CD4-positive, CD25-positive, alpha-beta regulatory T cell (primary cell): Measurements from ENCODE around the gene JAKMIP3. TPM values are rescaled to one million over a fixed set of nuclear protein-coding genes. Genes with fewer than 3 reads are reported as not detected.

ENCODE experiments used
- ATAC-seq, 2 donors: fragments of 150-1000 bp; cut with Tn5 transposase; one replicate each; pipeline ENCODE4 v1.10.0; 2021; ENCODE audit warnings: low read depth in 2 of 2, moderate number of reproducible peaks in 2 of 2, moderate library complexity in 1 of 2
- DNase-seq, 3 donors: peaks; one replicate each; pipeline versions ENCODE4 v3.0.0 to v3.0.0-alpha.2; 2012 to 2022; ENCODE audit warnings: mixed read lengths in 1 of 3
- H3K27ac ChIP-seq: one replicate; pipeline ENCODE4 v1.7.0; 2013; ENCODE audit warnings: mild to moderate bottlenecking, low read length; ENCODE audit not compliant: insufficient read depth, poor library complexity, severe bottlenecking
- H3K27me3 ChIP-seq: one replicate; pipeline ENCODE4 v1.7.0; 2013; ENCODE audit warnings: low read length; ENCODE audit not compliant: control insufficient read depth, insufficient read depth
- H3K36me3 ChIP-seq: one replicate; pipeline ENCODE4 v1.7.0; 2013; ENCODE audit warnings: mild to moderate bottlenecking, low read length, moderate library complexity; ENCODE audit not compliant: control insufficient read depth, insufficient read depth
- H3K4me1 ChIP-seq: 2 replicates; pipeline ENCODE4 v1.7.0; 2013; ENCODE audit warnings: mild to moderate bottlenecking, low read length; ENCODE audit not compliant: insufficient read depth, control insufficient read depth, poor library complexity, severe bottlenecking
- H3K4me3 ChIP-seq: one replicate; pipeline ENCODE4 v1.7.0; 2013; ENCODE audit warnings: low read depth, mild to moderate bottlenecking, low read length, moderate library complexity
- H3K9me3 ChIP-seq, 2 experiments: 1 replicate in 1 of 2; 2 replicates in 1 of 2; pipeline ENCODE4 v1.7.0; 2013; ENCODE audit warnings: low read length in 2 of 2, mild to moderate bottlenecking in 1 of 2, moderate library complexity in 1 of 2; ENCODE audit not compliant: control insufficient read depth in 2 of 2
- H3K27ac Mint-ChIP-seq, 3 donors: one replicate each; pipeline ENCODE4 v1.8.0; 2020 to 2022; ENCODE audit warnings: mild to moderate bottlenecking in 3 of 3, mixed read lengths in 3 of 3, moderate library complexity in 2 of 3
- H3K27me3 Mint-ChIP-seq: one replicate; pipeline ENCODE4 v1.8.0; 2022; ENCODE audit warnings: mild to moderate bottlenecking, mixed read lengths
- H3K36me3 Mint-ChIP-seq: one replicate; pipeline ENCODE4 v1.8.0; 2020; ENCODE audit warnings: mixed read lengths
- H3K4me1 Mint-ChIP-seq, 4 donors: one replicate each; pipeline ENCODE4 v1.8.0; 2020 to 2022; ENCODE audit warnings: mixed read lengths in 4 of 4, mild to moderate bottlenecking in 1 of 4
- H3K4me3 Mint-ChIP-seq, 4 donors: one replicate each; pipeline ENCODE4 v1.8.0; 2020 to 2022; ENCODE audit warnings: mild to moderate bottlenecking in 4 of 4, mixed read lengths in 4 of 4, moderate library complexity in 3 of 4
- H3K9me3 Mint-ChIP-seq, 7 donors: one replicate each; pipeline ENCODE4 v1.8.0; 2020 to 2022; ENCODE audit warnings: mixed read lengths in 7 of 7, mild to moderate bottlenecking in 3 of 7, moderate library complexity in 2 of 7
- polyA plus RNA-seq, 4 donors: library from polyadenylated mRNA; unstranded; fragments of 300-500 nt; fragmentation: Illumina TruSeq; gene quantifications; one replicate each; pipeline ENCODE4 v1.2.3, GENCODE V29; 2021
- total RNA-seq: library from RNA; stranded (reverse); gene quantifications from one replicate; pipeline ENCODE4 v1.2.3, GENCODE V29; 2022

The JAKMIP3 gene
- total and polyA plus RNA-seq, 5 donors from 2014 or later, result 0.42 TPM; not detected in 4

- no peak overlapping the region for H3K27ac ChIP-seq
- no peaks in the 10 kb centered on the region for H3K4me1 ChIP-seq
- Mint-ChIP-seq H3K27me3 (peaks cover 8% of the 10 kb centered on the region), H3K4me1 (no peaks in the 10 kb centered on the region), H3K4me3 (no peak overlapping the region), H3K36me3 (no peaks in the 10 kb centered on the region), H3K27ac (no peak overlapping the region), H3K9me3 (peaks cover 0 to 3% (median 0%) of the 10 kb centered on the region in 7 donors)
- no peaks in the 10 kb centered on the region for H3K27me3 ChIP-seq
- H3K9me3 ChIP-seq, result no peaks in the 10 kb centered on the region
- ATAC-seq, result no peak
- no peaks in the 10 kb centered on the region for H3K36me3 ChIP-seq
- no peak for DNase-seq
- H3K4me3 ChIP-seq, result no peak overlapping the region
Measured at GRCh38 chr10:132097609-132098377, 32.0 kb downstream of the JAKMIP3 start.

- H3K4me3 Mint-ChIP-seq, result no peak overlapping the region
- H3K27me3 ChIP-seq, result no peaks in the 10 kb centered on the region
- ATAC-seq (no peak), DNase-seq (no peak)
- no peak overlapping the region for H3K27ac Mint-ChIP-seq
- no peak overlapping the region for H3K27ac ChIP-seq
- H3K27me3 Mint-ChIP-seq, result peaks cover 8% of the 10 kb centered on the region
- no peaks in the 10 kb centered on the region for H3K4me1 Mint-ChIP-seq
- no peak overlapping the region for H3K4me3 ChIP-seq
- H3K36me3 ChIP-seq, result no peaks in the 10 kb centered on the region
- H3K9me3 ChIP-seq, result no peaks in the 10 kb centered on the region
- H3K9me3 Mint-ChIP-seq, result peaks cover 0 to 3% (median 0%) of the 10 kb centered on the region in 7 donors
- H3K4me1 ChIP-seq, result no peaks in the 10 kb centered on the region
- H3K36me3 Mint-ChIP-seq, result no peaks in the 10 kb centered on the region
Measured at GRCh38 chr10:132098539-132099388, 33.0 kb downstream of the JAKMIP3 start.

GRCh38 chr10:132099389-132100090 lies 33.8 kb downstream of the JAKMIP3 start:
- H3K9me3 ChIP-seq, result no peaks in the 10 kb centered on the region
- no peak overlapping the region for H3K4me3 Mint-ChIP-seq
- H3K4me1 Mint-ChIP-seq, result no peaks in the 10 kb centered on the region
- H3K27me3 ChIP-seq, result no peaks in the 10 kb centered on the region
- H3K27me3 Mint-ChIP-seq, result peaks cover 8% of the 10 kb centered on the region
- no peak overlapping the region for H3K4me3 ChIP-seq
- no peak overlapping the region for H3K27ac Mint-ChIP-seq
- ATAC-seq, result no peak
- H3K36me3 ChIP-seq, result no peaks in the 10 kb centered on the region
- no peak overlapping the region for H3K27ac ChIP-seq
- H3K9me3 Mint-ChIP-seq, result peaks cover 0 to 3% (median 0%) of the 10 kb centered on the region in 7 donors
- H3K36me3 Mint-ChIP-seq, result no peaks in the 10 kb centered on the region
- no peak for DNase-seq
- H3K4me1 ChIP-seq, result no peaks in the 10 kb centered on the region

GRCh38 chr10:132100091-132100481 lies 34.3 kb downstream of the JAKMIP3 start:
- H3K4me3 ChIP-seq, result no peak overlapping the region

GRCh38 chr10:132100556-132101349 lies 35.0 kb downstream of the JAKMIP3 start:
- H3K9me3 ChIP-seq, result no peaks in the 10 kb centered on the region
- Mint-ChIP-seq H3K4me3 (no peak overlapping the region), H3K27ac (no peak overlapping the region), H3K27me3 (peaks cover 6% of the 10 kb centered on the region), H3K36me3 (no peaks in the 10 kb centered on the region), H3K4me1 (no peaks in the 10 kb centered on the region), H3K9me3 (peaks cover 0 to 3% (median 0%) of the 10 kb centered on the region in 7 donors)
- no peak for DNase-seq
- no peaks in the 10 kb centered on the region for H3K27me3 ChIP-seq
- H3K4me1 ChIP-seq, result no peaks in the 10 kb centered on the region
- H3K4me3 ChIP-seq, result no peak overlapping the region
- H3K27ac ChIP-seq, result no peak overlapping the region
- H3K36me3 ChIP-seq, result no peaks in the 10 kb centered on the region
- no peak for ATAC-seq

More at GRCh38 chr10:132100091-132100481, 34.3 kb downstream of the JAKMIP3 start:
- Histone ChIP-seq H3K27me3 (no peaks in the 10 kb centered on the region), H3K9me3 (no peaks in the 10 kb centered on the region), H3K36me3 (no peaks in the 10 kb centered on the region), H3K27ac (no peak overlapping the region), H3K4me1 (no peaks in the 10 kb centered on the region)
- H3K9me3 Mint-ChIP-seq, result peaks cover 0 to 3% (median 0%) of the 10 kb centered on the region in 7 donors
- peaks cover 8% of the 10 kb centered on the region for H3K27me3 Mint-ChIP-seq
- no peaks in the 10 kb centered on the region for H3K4me1 Mint-ChIP-seq
- no peak for DNase-seq
- H3K4me3 Mint-ChIP-seq, result no peak overlapping the region
- no peak overlapping the region for H3K27ac Mint-ChIP-seq
- no peaks in the 10 kb centered on the region for H3K36me3 Mint-ChIP-seq
- no peak for ATAC-seq

- H3K4me1 Mint-ChIP-seq, result no peaks in the 10 kb centered on the region
- Histone ChIP-seq H3K27ac (no peak overlapping the region), H3K4me1 (no peaks in the 10 kb centered on the region), H3K27me3 (no peaks in the 10 kb centered on the region), H3K36me3 (no peaks in the 10 kb centered on the region), H3K4me3 (no peak overlapping the region), H3K9me3 (no peaks in the 10 kb centered on the region)
- no peaks in the 10 kb centered on the region for H3K27me3 Mint-ChIP-seq
- H3K9me3 Mint-ChIP-seq, result peaks cover 0 to 1% (median 0%) of the 10 kb centered on the region in 7 donors
- H3K27ac Mint-ChIP-seq, result no peak overlapping the region
- no peak for ATAC-seq
- no peaks in the 10 kb centered on the region for H3K36me3 Mint-ChIP-seq
- H3K4me3 Mint-ChIP-seq, result no peak overlapping the region
- DNase-seq, result no peak
Measured at GRCh38 chr10:132101529-132101928, 35.8 kb downstream of the JAKMIP3 start.

- Histone ChIP-seq H3K4me3 (no peak overlapping the region), H3K36me3 (no peaks in the 10 kb centered on the region), H3K27me3 (no peaks in the 10 kb centered on the region), H3K4me1 (no peaks in the 10 kb centered on the region), H3K27ac (no peak overlapping the region), H3K9me3 (no peaks in the 10 kb centered on the region)
- ATAC-seq (no peak), DNase-seq (no peak)
- Mint-ChIP-seq H3K27me3 (no peaks in the 10 kb centered on the region), H3K27ac (no peak overlapping the region), H3K9me3 (peaks cover 0 to 1% (median 0%) of the 10 kb centered on the region in 7 donors), H3K4me3 (no peak overlapping the region), H3K36me3 (no peaks in the 10 kb centered on the region), H3K4me1 (no peaks in the 10 kb centered on the region)
Measured at GRCh38 chr10:132102071-132102716, 36.4 kb downstream of the JAKMIP3 start.
